ENCODE data around the gene NLGN4X. TPM values are rescaled to one million over a fixed set of nuclear protein-coding genes. Genes with fewer than 3 reads are reported as not detected.

NLGN4X gene
- total RNA-seq, 1 experiment from 2014 or later = 44.3 TPM

DNA sequence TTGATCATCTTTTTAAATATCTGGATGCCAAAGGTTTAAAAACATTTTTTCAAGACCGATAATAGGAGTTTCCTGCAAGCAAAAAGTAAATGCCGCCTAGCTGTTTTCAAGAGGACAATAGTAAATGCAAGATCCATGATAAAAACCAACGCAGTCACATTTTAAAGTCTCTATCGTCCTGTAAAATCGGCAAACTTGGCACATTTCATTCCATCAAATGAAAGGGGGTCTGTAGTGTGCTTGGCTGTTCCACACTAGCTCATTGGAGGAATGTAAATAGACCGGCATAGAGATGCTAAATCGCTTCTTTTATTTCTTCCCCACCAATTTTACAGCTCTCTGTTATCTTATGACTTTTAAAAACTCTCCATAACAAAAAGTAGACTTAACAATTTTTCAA, 202.2 kb downstream of the NLGN4X start:
- H3K27me3 ChIP-seq (replicated peaks; ENCODE audit: insufficient read depth, low read depth, low read length, poor library complexity) = no peaks in the 10 kb centered on the region
- H3K9me3 ChIP-seq (ENCODE audit: low read depth, low read length, poor library complexity, severe bottlenecking) = no peaks in the 10 kb centered on the region
- ChIA-PET CTCF (no interaction called here), POLR2A (ENCODE audit: low non-redundant PET) (no interaction called here)
- no peak overlapping the region for H3K4me3 ChIP-seq (ENCODE audit: low read depth, low read length, poor library complexity, severe bottlenecking)
- peaks cover 31% of the 10 kb centered on the region for H3K4me1 ChIP-seq (ENCODE audit: insufficient read depth, low read length, poor library complexity, severe bottlenecking)
- BruUV-seq (replicated peaks) = no TSS peak
- intact Hi-C loops (cut with micrococcal nuclease; ENCODE audit: unreplicated experiment) = loop anchor here (10.0 kb wide), 1 partner anchor 1898 kb away; the partner anchor contains the start of gene PNPLA4
- no peaks in the 10 kb centered on the region for H3K36me3 ChIP-seq (ENCODE audit: insufficient read depth, low read length, poor library complexity, severe bottlenecking)
- no peak overlapping the region for H3K27ac ChIP-seq (ENCODE audit: low read depth, low read length, poor library complexity, severe bottlenecking)
- TF ChIP-seq, protein P1, sequence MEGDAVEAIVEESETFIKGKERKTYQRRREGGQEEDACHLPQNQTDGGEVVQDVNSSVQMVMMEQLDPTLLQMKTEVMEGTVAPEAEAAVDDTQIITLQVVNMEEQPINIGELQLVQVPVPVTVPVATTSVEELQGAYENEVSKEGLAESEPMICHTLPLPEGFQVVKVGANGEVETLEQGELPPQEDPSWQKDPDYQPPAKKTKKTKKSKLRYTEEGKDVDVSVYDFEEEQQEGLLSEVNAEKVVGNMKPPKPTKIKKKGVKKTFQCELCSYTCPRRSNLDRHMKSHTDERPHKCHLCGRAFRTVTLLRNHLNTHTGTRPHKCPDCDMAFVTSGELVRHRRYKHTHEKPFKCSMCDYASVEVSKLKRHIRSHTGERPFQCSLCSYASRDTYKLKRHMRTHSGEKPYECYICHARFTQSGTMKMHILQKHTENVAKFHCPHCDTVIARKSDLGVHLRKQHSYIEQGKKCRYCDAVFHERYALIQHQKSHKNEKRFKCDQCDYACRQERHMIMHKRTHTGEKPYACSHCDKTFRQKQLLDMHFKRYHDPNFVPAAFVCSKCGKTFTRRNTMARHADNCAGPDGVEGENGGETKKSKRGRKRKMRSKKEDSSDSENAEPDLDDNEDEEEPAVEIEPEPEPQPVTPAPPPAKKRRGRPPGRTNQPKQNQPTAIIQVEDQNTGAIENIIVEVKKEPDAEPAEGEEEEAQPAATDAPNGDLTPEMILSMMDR (conservative IDR thresholded peaks at IDR 0.05; ENCODE audit: low read depth, low read length) = no peak
- no peak for TF ChIP-seq EZH2 (IDR thresholded peaks at IDR 0.05; ENCODE audit: borderline replicate concordance, low read depth, low read length, poor library complexity, severe bottlenecking)
- no peak for DNase-seq (ENCODE audit: low spot score)

DNA sequence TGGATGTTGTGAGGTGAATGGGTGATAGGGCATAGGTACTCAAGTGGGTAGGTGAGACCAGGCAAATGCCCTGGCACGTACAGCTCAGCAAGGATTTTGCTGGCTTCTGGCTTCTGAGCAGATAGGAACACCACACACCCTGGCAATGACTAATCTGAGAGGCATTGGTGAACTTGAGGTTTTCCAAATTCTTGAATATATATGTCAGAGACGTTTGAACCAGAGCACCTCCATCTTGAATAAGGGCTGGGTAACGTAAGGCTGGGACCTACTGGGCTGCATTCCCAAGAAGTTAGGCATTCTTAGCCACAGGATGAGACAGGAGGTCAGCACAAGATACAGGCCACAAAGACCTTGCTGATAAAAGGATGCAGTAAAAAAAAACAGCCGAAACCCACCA, 204.5 kb downstream of the NLGN4X start:
- H3K9me3 ChIP-seq (ENCODE audit: low read depth, low read length, poor library complexity, severe bottlenecking) = no peaks in the 10 kb centered on the region
- no TSS peak for BruUV-seq (replicated peaks)
- H3K36me3 ChIP-seq (ENCODE audit: insufficient read depth, low read length, poor library complexity, severe bottlenecking) = no peaks in the 10 kb centered on the region
- ChIA-PET POLR2A (ENCODE audit: low non-redundant PET) (no interaction called here), CTCF (no interaction called here)
- no peak overlapping the region for H3K27ac ChIP-seq (ENCODE audit: low read depth, low read length, poor library complexity, severe bottlenecking)
- H3K4me3 ChIP-seq (ENCODE audit: low read depth, low read length, poor library complexity, severe bottlenecking) = no peak overlapping the region
- DNase-seq (ENCODE audit: low spot score) = no peak
- H3K4me1 ChIP-seq (ENCODE audit: insufficient read depth, low read length, poor library complexity, severe bottlenecking) = peaks cover 16% of the 10 kb centered on the region
- TF ChIP-seq, protein P1 (conservative IDR thresholded peaks at IDR 0.05; ENCODE audit: low read depth, low read length) = no peak
- no peak for TF ChIP-seq EZH2 (IDR thresholded peaks at IDR 0.05; ENCODE audit: borderline replicate concordance, low read depth, low read length, poor library complexity, severe bottlenecking)
- intact Hi-C loops (cut with micrococcal nuclease; ENCODE audit: unreplicated experiment) = loop anchor here (5.0 to 10.0 kb wide), 2 partner anchors 338 to 1901 kb away; partner anchors contain the start of gene PNPLA4
- no peaks in the 10 kb centered on the region for H3K27me3 ChIP-seq (replicated peaks; ENCODE audit: insufficient read depth, low read depth, low read length, poor library complexity)

DNA sequence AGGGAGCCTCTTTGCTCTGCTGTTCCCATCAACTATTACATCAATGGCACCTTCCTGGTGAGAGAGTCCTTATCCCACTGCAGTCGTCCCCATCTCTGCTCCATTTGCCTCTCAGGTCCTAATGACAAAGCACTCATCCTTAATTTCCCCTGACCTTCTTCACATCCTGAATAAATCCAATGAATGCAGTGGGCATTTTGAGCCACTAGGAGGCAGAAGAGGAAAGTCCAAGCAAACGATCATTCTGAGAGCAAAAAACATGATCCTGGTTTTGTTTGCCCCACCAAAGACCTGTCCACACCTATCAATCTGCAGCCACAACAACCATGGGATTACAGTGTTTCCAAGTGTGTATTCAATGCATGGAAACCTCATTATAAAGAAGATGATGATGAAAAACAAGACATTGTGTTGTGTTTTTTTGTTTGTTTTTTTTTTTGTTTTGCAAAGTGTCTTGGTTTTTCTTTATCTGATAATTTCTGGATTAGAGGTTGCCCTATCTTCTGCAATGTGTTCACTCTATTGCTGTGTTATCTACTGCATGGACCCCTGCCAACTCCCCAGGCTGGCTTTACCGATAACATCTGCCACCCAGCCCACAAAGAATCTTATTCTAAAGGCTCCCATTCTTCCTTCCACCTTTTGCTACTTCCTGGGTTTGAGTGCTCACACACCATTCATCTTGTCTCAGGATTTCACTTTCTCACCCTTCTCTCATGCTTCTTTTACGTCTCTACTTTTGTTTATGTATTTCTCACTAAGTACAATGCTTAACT, 207.2 kb downstream of the NLGN4X start:
- DNase-seq (ENCODE audit: low spot score) = peak; percentile 80
- intact Hi-C loops (cut with micrococcal nuclease; ENCODE audit: unreplicated experiment) = loop anchor here (2.0 to 10.0 kb wide), 3 partner anchors 203 to 1903 kb away; partner anchors contain the start of gene PNPLA4
- CTCF ChIA-PET = interaction anchor here (0.7 kb wide), 1 partner anchor 559 kb away, joined by 4 read pairs; no protein-coding TSS in a partner anchor

More for the DNA sequence above, 207.2 kb downstream of the NLGN4X start:
- Histone ChIP-seq H3K4me1 (ENCODE audit: insufficient read depth, low read length, poor library complexity, severe bottlenecking) (peaks cover 16% of the 10 kb centered on the region), H3K36me3 (ENCODE audit: insufficient read depth, low read length, poor library complexity, severe bottlenecking) (no peaks in the 10 kb centered on the region), H3K9me3 (ENCODE audit: low read depth, low read length, poor library complexity, severe bottlenecking) (no peaks in the 10 kb centered on the region), H3K27me3 (replicated peaks; ENCODE audit: insufficient read depth, low read depth, low read length, poor library complexity) (no peaks in the 10 kb centered on the region), H3K4me3 (ENCODE audit: low read depth, low read length, poor library complexity, severe bottlenecking) (no peak overlapping the region), H3K27ac (ENCODE audit: low read depth, low read length, poor library complexity, severe bottlenecking) (no peak overlapping the region)
- POLR2A ChIA-PET (ENCODE audit: low non-redundant PET) = no interaction called here
- no peak for TF ChIP-seq EZH2 (IDR thresholded peaks at IDR 0.05; ENCODE audit: borderline replicate concordance, low read depth, low read length, poor library complexity, severe bottlenecking)
- TF ChIP-seq, protein P1 (conservative IDR thresholded peaks at IDR 0.05; ENCODE audit: low read depth, low read length) = peak; percentile 88
- BruUV-seq (replicated peaks) = no TSS peak
